ENCODE data around the gene C11orf42. TPM values are rescaled to one million over a fixed set of nuclear protein-coding genes. Genes with fewer than 3 reads are reported as not detected.

The C11orf42 gene, protein sequence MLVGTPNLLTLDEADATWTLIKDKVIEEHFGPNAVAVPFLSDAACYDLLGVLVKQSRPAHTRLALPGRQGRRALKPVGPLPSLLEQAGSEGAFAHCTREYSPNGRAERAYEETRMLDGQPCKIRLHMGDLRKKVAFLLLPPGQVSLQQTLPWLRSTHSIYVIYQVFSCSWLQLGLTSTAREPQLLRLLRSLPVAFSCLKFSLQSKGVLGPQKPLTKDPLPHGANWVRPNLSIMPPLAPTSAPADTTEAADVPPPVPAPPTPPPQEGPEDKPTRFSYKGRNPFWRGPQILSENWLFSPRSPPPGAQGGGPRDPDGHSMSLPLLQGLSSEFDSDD
- not detected in 5 replicates for total RNA-seq (2022; extraction: Qiagen RNA extraction; ENCODE audit: low read depth)

GRCh38 chr11:6205366-6205765 is at the start of gene C11orf42:
TSS of gene C11orf42 (plus strand) at chr11:6205557. CDS start at chr11:6205616, 59 bp downstream.

DNA sequence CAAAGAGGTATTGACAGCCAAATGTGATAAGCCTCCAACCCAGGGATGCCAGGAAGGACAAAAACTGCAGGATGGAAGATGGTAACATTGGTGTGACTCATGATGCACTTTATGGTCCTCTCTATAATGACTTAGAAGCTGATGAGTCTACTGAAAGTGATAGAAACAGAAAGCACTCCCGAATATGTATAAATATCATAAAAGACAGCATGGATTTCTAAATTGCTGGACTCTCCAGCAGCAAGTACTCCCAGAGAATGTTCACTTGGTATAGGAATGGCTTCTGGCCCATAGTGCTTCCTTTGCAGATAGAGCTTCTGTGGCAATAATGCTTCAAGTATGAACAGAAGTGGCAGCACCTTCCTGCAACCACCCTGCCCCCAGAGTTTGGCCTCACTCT is 35.1 kb upstream of the C11orf42 start, which contains the start of gene OR52B2:
TSS of gene OR52B2 (minus strand) at position 101 of the 400 bp plus-strand sequence. CDS start at position 101, 0 bp downstream.

DNA sequence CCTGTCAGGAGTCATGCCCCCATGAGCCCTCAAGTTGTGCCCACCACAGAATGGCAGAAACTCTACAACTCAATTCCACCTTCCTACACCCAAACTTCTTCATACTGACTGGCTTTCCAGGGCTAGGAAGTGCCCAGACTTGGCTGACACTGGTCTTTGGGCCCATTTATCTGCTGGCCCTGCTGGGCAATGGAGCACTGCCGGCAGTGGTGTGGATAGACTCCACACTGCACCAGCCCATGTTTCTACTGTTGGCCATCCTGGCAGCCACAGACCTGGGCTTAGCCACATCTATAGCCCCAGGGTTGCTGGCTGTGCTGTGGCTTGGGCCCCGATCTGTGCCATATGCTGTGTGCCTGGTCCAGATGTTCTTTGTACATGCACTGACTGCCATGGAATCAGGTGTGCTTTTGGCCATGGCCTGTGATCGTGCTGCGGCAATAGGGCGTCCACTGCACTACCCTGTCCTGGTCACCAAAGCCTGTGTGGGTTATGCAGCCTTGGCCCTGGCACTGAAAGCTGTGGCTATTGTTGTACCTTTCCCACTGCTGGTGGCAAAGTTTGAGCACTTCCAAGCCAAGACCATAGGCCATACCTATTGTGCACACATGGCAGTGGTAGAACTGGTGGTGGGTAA is 6.1 kb upstream of the C11orf42 start, which contains the start of gene OR52W1:
TSS of gene OR52W1 (plus strand) at position 51 of the 637 bp plus-strand sequence. CDS start at position 51, 0 bp downstream.

DNA sequence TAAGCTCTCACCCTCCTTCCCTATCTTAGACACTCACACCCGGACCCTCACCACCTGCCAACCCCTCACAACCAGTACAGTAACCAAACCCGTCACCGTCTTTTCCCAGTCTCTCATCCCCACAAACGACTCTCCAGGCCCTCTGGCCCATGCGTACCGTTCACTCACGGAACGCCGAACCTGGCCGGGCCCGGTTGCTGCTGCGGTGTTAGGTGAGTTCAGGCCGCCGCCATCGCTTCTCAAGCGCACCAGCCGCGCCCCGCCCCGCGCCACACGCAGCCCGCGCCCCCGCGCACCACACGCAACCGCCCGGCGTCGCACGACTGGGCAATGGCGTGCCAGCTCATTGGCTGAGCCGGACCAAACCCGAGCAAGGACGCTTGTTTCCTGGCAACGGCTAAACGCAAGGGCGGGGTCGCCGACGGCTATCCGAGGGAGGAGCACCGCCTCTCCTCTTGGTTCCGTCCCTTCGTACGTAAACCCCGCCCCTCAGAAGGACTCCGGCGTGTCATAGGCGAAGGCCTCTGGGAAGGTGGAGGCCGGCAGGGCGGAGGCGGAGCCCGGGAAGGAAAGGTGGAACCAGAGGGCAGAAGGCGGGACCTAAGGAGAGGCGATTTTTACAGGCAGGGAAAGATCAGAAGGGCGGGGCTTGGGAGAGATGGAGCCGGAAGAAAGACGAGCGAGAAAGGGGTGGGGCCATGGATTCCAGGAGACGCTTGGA is 29.2 kb downstream of the C11orf42 start, which contains the start of gene FHIP1B:
TSS of gene FHIP1B (minus strand) at position 250 of the 721 bp plus-strand sequence. CDS start 10,120 bp downstream, outside the sequence.

GRCh38 chr11:6238902-6239301 is 33.5 kb downstream of the C11orf42 start, which contains the start of gene CNGA4:
TSS of gene CNGA4 (plus strand) at chr11:6239089. CDS start at chr11:6239207, 118 bp downstream.

Other genes with a start within 250 kb of the C11orf42 start
- not detected in 5 replicates for gene OR56A5, start 237.1 kb upstream of the C11orf42 start, total RNA-seq (2022; extraction: Qiagen RNA extraction; ENCODE audit: low read depth)
- gene OR52L1, start 218.6 kb upstream of the C11orf42 start, total RNA-seq (2022; extraction: Qiagen RNA extraction; ENCODE audit: low read depth) = not detected in 5 replicates
- gene OR56A4, start 198.6 kb upstream of the C11orf42 start, total RNA-seq (2022; extraction: Qiagen RNA extraction; ENCODE audit: low read depth) = not detected in 5 replicates
- not detected in 5 replicates for gene OR56A1, start 174.8 kb upstream of the C11orf42 start, total RNA-seq (2022; extraction: Qiagen RNA extraction; ENCODE audit: low read depth)
- gene OR56B4, start 97.9 kb upstream of the C11orf42 start, total RNA-seq (2022; extraction: Qiagen RNA extraction; ENCODE audit: low read depth) = not detected in 5 replicates
- gene OR52B2, start 35.2 kb upstream of the C11orf42 start, total RNA-seq (2022; extraction: Qiagen RNA extraction; ENCODE audit: low read depth) = not detected in 5 replicates
- not detected in 5 replicates for gene OR52W1, start 6.3 kb upstream of the C11orf42 start, total RNA-seq (2022; extraction: Qiagen RNA extraction; ENCODE audit: low read depth)
- gene FHIP1B, start 29.1 kb downstream of the C11orf42 start, total RNA-seq (2022; extraction: Qiagen RNA extraction; ENCODE audit: low read depth) = 14.3 to 23.7 TPM (median 17.4 TPM) in 5 replicates
- 0.12 TPM in 2 of 5 replicates, not detected in the others for gene CNGA4, start 33.5 kb downstream of the C11orf42 start, total RNA-seq (2022; extraction: Qiagen RNA extraction; ENCODE audit: low read depth)
- not detected in 5 replicates for gene CCKBR, start 54.3 kb downstream of the C11orf42 start, total RNA-seq (2022; extraction: Qiagen RNA extraction; ENCODE audit: low read depth)
- 19.2 to 36.5 TPM (median 27.2 TPM) in 5 replicates for gene CAVIN3, start 114.9 kb downstream of the C11orf42 start, total RNA-seq (2022; extraction: Qiagen RNA extraction; ENCODE audit: low read depth)
- 7.4 to 11.4 TPM (median 10.1 TPM) in 5 replicates for gene SMPD1, start 184.9 kb downstream of the C11orf42 start, total RNA-seq (2022; extraction: Qiagen RNA extraction; ENCODE audit: low read depth)
- gene APBB1, start 213.5 kb downstream of the C11orf42 start, total RNA-seq (2022; extraction: Qiagen RNA extraction; ENCODE audit: low read depth) = 14.1 to 22.3 TPM (median 19.7 TPM) in 5 replicates
- 0.42 to 1.9 TPM (median 0.61 TPM) in 5 replicates for gene HPX, start 235.4 kb downstream of the C11orf42 start, total RNA-seq (2022; extraction: Qiagen RNA extraction; ENCODE audit: low read depth)

All from A549 treated with ZK216348 at 1 μM for 4 hours (cell line).